K562 (cell line): ENCODE measurements around the gene MSN. TPM values are rescaled to one million over a fixed set of nuclear protein-coding genes. Genes with fewer than 3 reads are reported as not detected.

Experiments used
- ATAC-seq: fragments of 200-7000 bp; cut with Tn5 transposase; 3 replicates; pipeline ENCODE4 v1.9.1; 2020; ENCODE audit warnings: moderate library complexity
- BruUV-seq: library from RNA; stranded (reverse); fragments of 400-500 nt; replicated peaks from 2 replicates; lab custom pipeline; 2021; lab: Mats Ljungman, UMichigan
- CTCF ChIA-PET: fragments of 300-600 bp; formaldehyde crosslinking; extraction: SDS; loops from one replicate; lab custom pipeline; 2021; ENCODE audit warnings: low intra/inter-chr PET ratio; lab: Yijun Ruan, JAX
- POLR2A ChIA-PET: fragments of 300-600, 350-650 bp; sonication (Branson Sonifier 250); formaldehyde crosslinking; extraction: SDS; loops from one replicate; lab custom pipeline; 2021; ENCODE audit warnings: antibody characterized with exemption, inconsistent platforms; lab: Yijun Ruan, JAX
- DNase-seq, 4 experiments: peaks; one replicate each; pipeline versions ENCODE4 v3.0.0 to v3.0.0-alpha.2; 2011 to 2018; ENCODE audit warnings: low spot score in 3 of 4, mixed read lengths in 3 of 4; ENCODE audit errors: extremely low read depth in 1 of 4
- FAIRE-seq: peaks from 2 replicates; lab custom pipeline; 2011; peaks lifted over from hg19 to GRCh38; lab: Jason Lieb, UNC
- H2AFZ ChIP-seq: 2 replicates; pipeline ENCODE4 v1.6.0; 2011; ENCODE audit warnings: low read depth, low read length, control low read depth, inconsistent platforms
- H3K27ac ChIP-seq: fragments of 200-600 bp; 3 replicates; pipeline ENCODE4 v1.8.0; 2011; ENCODE audit warnings: low read depth, mild to moderate bottlenecking, control low read depth, inconsistent platforms, low read length, moderate library complexity, mixed read lengths; ENCODE audit errors: extremely low read depth
- H3K27me3 ChIP-seq, 2 experiments: fragments of 300-600 bp in 1 of 2; 2 replicates in 1 of 2; 3 replicates in 1 of 2; pipeline versions ENCODE4 v1.6.0 to v1.8.0; 2011; ENCODE audit warnings: inconsistent platforms in 2 of 2, low read length in 2 of 2, mild to moderate bottlenecking in 1 of 2, mixed read lengths in 1 of 2, moderate library complexity in 1 of 2; ENCODE audit not compliant: control insufficient read depth in 2 of 2, insufficient read depth in 2 of 2
- H3K36me3 ChIP-seq: fragments of 300-600 bp; 3 replicates; pipeline ENCODE4 v1.8.0; 2011; ENCODE audit warnings: mild to moderate bottlenecking, low read length, inconsistent platforms; ENCODE audit not compliant: control insufficient read depth, insufficient read depth
- H3K4me1 ChIP-seq, 2 experiments: fragments of 200-600 bp in 1 of 2; replicated peaks in 1 of 2; 2 replicates in 1 of 2; 3 replicates in 1 of 2; pipeline versions ENCODE4 v1.5.1 to v1.8.0; 2011; ENCODE audit warnings: inconsistent platforms in 2 of 2, low read length in 2 of 2, mild to moderate bottlenecking in 1 of 2, mixed read lengths in 1 of 2, moderate library complexity in 1 of 2; ENCODE audit not compliant: control insufficient read depth in 2 of 2, insufficient read depth in 2 of 2
- H3K4me2 ChIP-seq: 2 replicates; pipeline ENCODE4 v1.6.1; 2011; ENCODE audit warnings: low read length, control low read depth, inconsistent platforms, mixed read lengths; ENCODE audit not compliant: insufficient read depth
- H3K4me3 ChIP-seq: fragments of 200-600 bp; sonication (generic), shearing (Covaris generic); 2 replicates; pipeline ENCODE4 v1.5.1; 2016; ENCODE audit warnings: control low read depth, inconsistent platforms
- H3K79me2 ChIP-seq: fragments of 200-600 bp; 3 replicates; pipeline ENCODE4 v1.8.0; 2011; ENCODE audit warnings: low read length, inconsistent platforms; ENCODE audit not compliant: control insufficient read depth, insufficient read depth
- H3K9ac ChIP-seq, 2 experiments: 2 replicates each; pipeline versions ENCODE4 v1.6.0 to v1.6.1; 2011; ENCODE audit warnings: low read depth in 2 of 2, low read length in 2 of 2, control low read depth in 1 of 2, inconsistent platforms in 1 of 2, mild to moderate bottlenecking in 1 of 2, mixed read lengths in 1 of 2; ENCODE audit not compliant: insufficient read depth in 1 of 2
- H3K9me1 ChIP-seq: one replicate; pipeline ENCODE4 v1.6.0; 2011; ENCODE audit warnings: inconsistent platforms, mild to moderate bottlenecking, low read length, moderate library complexity; ENCODE audit not compliant: control insufficient read depth, insufficient read depth
- H3K9me3 ChIP-seq: replicated peaks from 2 replicates; pipeline ENCODE4 v1.5.1; 2011; ENCODE audit warnings: low read depth, low read length, inconsistent platforms; ENCODE audit not compliant: control insufficient read depth, insufficient read depth
- H4K20me1 ChIP-seq: replicated peaks from 2 replicates; pipeline ENCODE4 v1.6.1; 2011; ENCODE audit warnings: low read length, inconsistent platforms, mixed read lengths; ENCODE audit not compliant: control insufficient read depth, insufficient read depth
- MGA ChIP-seq: fragments of 450-650 bp; IDR thresholded peaks from 2 replicates; pipeline ENCODE4 v1.6.1; 2016; ENCODE audit warnings: mild to moderate bottlenecking, moderate library complexity
- TEAD4 ChIP-seq, 2 experiments: sonication (generic) in 1 of 2; formaldehyde crosslinking in 1 of 2; IDR thresholded peaks; 2 replicates each; pipeline versions ENCODE4 v1.6.1 to v1.8.0; 2012 to 2022; ENCODE audit warnings: borderline replicate concordance in 1 of 2, inconsistent platforms in 1 of 2, low read length in 1 of 2, mild to moderate bottlenecking in 1 of 2, missing genetic modification reagents in 1 of 2
- XRCC4 ChIP-seq: IDR thresholded peaks from one replicate; pipeline ENCODE4 v1.6.1; 2011; ENCODE audit not compliant: insufficient read depth, insufficient read length; ENCODE audit errors: extremely low read depth
- ZNF263 ChIP-seq: sonication (generic); formaldehyde crosslinking; IDR thresholded peaks from 2 replicates; pipeline ENCODE4 v1.8.0; 2022; ENCODE audit warnings: mild to moderate bottlenecking, missing genetic modification reagents, borderline replicate concordance
- WGBS: fragments of 100-300 bp; shearing (Covaris generic); methylation state at CpG from one replicate; pipeline ENCODE4 v1.1.6; 2016; ENCODE audit warnings: low coverage, mixed read lengths; ENCODE audit not compliant: insufficient coverage; ENCODE audit errors: missing lambda C conversion rate; 5-methylcytosine and 5-hydroxymethylcytosine counted together
- in situ Hi-C: fragments of 300-500 bp; cut with MboI; formaldehyde crosslinking; loops from 4 replicates; pipeline ENCODE4 v1.15.0; 2018; ENCODE audit warnings: inconsistent platforms, mixed read lengths
- intact Hi-C: fragments of 100-400 bp; cut with micrococcal nuclease; formaldehyde crosslinking; loops from 2 replicates; pipeline ENCODE4 v1.14.2; 2022
- polyA plus RNA-seq, 8 experiments: library from polyadenylated mRNA; depleted of rRNA in 4 of 8; stranded (reverse) in 5 of 8; unstranded in 3 of 8; fragments of >200 nt; fragmentation: Nextera tagmentation in 2 of 8; fragmentation: Illumina TruSeq in 1 of 8; extraction: Ambion mirVana in 2 of 8; extraction: Trizol in 1 of 8; gene quantifications; 2 replicates each; pipeline versions ENCODE4 v1.2.1 to v1.2.3, GENCODE V29; 2011 to 2014; ENCODE audit warnings: inconsistent platforms in 1 of 8, missing spikeins in 1 of 8
- total RNA-seq, 7 experiments: library from RNA; depleted of rRNA in 6 of 7; stranded (reverse); fragments of >200 nt in 6 of 7; fragmentation: Illumina TruSeq in 2 of 7; extraction: Trizol in 2 of 7; gene quantifications; 2 replicates each; pipeline versions ENCODE4 v1.2.1 to v1.2.3, GENCODE V29; 2011 to 2021; ENCODE audit warnings: low replicate concordance in 1 of 7

Gene MSN
- total and polyA plus RNA-seq, 9 of the 15 experiments (the other 6 are each of a cell fraction or from before 2014, with no cell fraction given) = 128 to 486 (median 237) TPM

- 100% methylated on average over 1 of the region's 1 CpG for WGBS
- intact Hi-C loops (no loop called here), in situ Hi-C loops (no loop called here)
- DNase-seq (no peak), FAIRE-seq (no peak), ATAC-seq (no peak)
- H3K79me2 ChIP-seq = peaks cover 96% of the 10 kb centered on the region
- BruUV-seq = no TSS peak
- ChIA-PET POLR2A (interaction anchor here (0.9 to 1.6 kb wide), 3 partner anchors 9 to 13 kb away, joined by 3 to 6 read pairs (median 5); no protein-coding TSS in a partner anchor), CTCF (no interaction called here)
- H2AFZ ChIP-seq = no peak overlapping the region
- no peak for TF ChIP-seq MGA
- no peak for TF ChIP-seq TEAD4 (IDR thresholded peaks at IDR 0.05; ENCODE audit: low read length)
- no peak for TF ChIP-seq TEAD4 (CRISPR knock-in tag; IDR thresholded peaks at IDR 0.05; ENCODE audit: borderline replicate concordance)
- no peak for TF ChIP-seq XRCC4
- no peak for TF ChIP-seq ZNF263 (CRISPR knock-in tag)
- H3K4me3 ChIP-seq = no peak overlapping the region
- peaks cover 0 to 10% of the 10 kb centered on the region in 2 experiments; a peak in 3 of 5 replicates for H3K4me1 ChIP-seq
- peaks cover 59% of the 10 kb centered on the region; the same call in 2 of the 3 replicates for H3K36me3 ChIP-seq
- peaks cover 6% of the 10 kb centered on the region for H3K9me1 ChIP-seq
- H4K20me1 ChIP-seq = peaks cover 32% of the 10 kb centered on the region
- no peak overlapping the region for H3K27ac ChIP-seq
- no peak overlapping the region for H3K4me2 ChIP-seq
- H3K9me3 ChIP-seq = no peaks in the 10 kb centered on the region
- no peaks in the 10 kb centered on the region for H3K27me3 ChIP-seq
- H3K9ac ChIP-seq = no peak overlapping the region
These were observed 17.7 kb downstream of the MSN start for GRCh38 chrX:65685112-65685511.
